ENCODE measurements around the gene HSD17B11.
"Not testable (repeated sequence)": the region's sequence is repeated elsewhere in the genome, so short reads cannot be mapped to it uniquely, and the experiment has no call there.

The HSD17B11 gene

DNA sequence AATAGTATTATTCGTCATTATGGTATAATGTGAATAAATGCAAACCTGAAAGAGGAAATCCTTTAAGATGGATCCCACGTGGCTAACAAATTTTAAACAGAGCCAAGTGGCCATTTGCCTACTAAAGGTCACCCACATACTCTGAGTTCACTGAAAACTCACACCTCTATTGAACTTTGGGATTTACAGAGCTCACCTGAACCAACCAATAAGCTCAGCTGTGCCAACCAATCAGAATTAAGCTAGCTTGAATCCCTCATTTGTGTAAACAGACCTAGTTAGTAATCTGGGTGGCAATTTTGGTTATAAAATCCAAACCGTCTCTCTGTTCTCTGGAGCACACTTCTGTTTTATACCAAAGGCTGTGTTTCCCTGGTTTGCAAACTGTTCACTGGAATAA is 26.0 kb upstream of the HSD17B11 start:
- TF ChIP-seq GATA1 (IDR thresholded peaks at IDR 0.05; ENCODE audit: low read depth, low read length) (no peak), POLR2A (IDR thresholded peaks at IDR 0.05; ENCODE audit: low read length) (no peak)
- no peak for DNase-seq

- DNase-seq = no peak
- TF ChIP-seq GATA1 (IDR thresholded peaks at IDR 0.05; ENCODE audit: low read depth, low read length) (no peak), POLR2A (IDR thresholded peaks at IDR 0.05; ENCODE audit: low read length) (no peak)
These were observed 23.8 kb upstream of the HSD17B11 start for GRCh38 chr4:87414816-87415215.

- no peak for TF ChIP-seq POLR2A (IDR thresholded peaks at IDR 0.05; ENCODE audit: low read length)
- no peak for TF ChIP-seq GATA1 (IDR thresholded peaks at IDR 0.05; ENCODE audit: low read depth, low read length)
- DNase-seq = no peak
These were observed 19.7 kb upstream of the HSD17B11 start for GRCh38 chr4:87410679-87411078.

DNA sequence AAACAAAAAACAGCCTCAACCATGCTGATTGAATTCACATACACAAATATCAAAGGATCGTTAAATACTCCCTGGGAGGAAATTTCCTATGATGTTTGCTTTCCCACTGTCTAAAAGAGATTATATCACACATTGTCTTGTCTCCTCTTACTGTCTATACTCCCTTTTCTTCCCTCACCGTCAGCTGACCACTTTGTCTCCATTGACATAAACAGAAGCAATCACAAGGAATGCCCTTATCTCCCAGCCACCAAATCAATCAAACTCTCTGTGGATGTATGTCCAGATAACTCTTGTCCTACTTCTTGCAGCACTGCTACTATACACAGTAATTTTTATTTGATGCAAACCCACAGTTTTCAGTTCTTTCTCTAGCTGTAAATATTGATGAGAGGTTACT is 19.2 kb upstream of the HSD17B11 start:
- no peak for DNase-seq
- no peak for TF ChIP-seq POLR2A (IDR thresholded peaks at IDR 0.05; ENCODE audit: low read length)

GRCh38 chr4:87409420-87409939 is 18.5 kb upstream of the HSD17B11 start:
- DNase-seq = peak in 1 of 2 experiments; percentile 16
- no peak for TF ChIP-seq POLR2A (IDR thresholded peaks at IDR 0.05; ENCODE audit: low read length)
- TF ChIP-seq GATA1 (IDR thresholded peaks at IDR 0.05; ENCODE audit: low read depth, low read length) = no peak

GRCh38 chr4:87406902-87407301 is 15.9 kb upstream of the HSD17B11 start:
- DNase-seq = not testable (repeated sequence)

DNA sequence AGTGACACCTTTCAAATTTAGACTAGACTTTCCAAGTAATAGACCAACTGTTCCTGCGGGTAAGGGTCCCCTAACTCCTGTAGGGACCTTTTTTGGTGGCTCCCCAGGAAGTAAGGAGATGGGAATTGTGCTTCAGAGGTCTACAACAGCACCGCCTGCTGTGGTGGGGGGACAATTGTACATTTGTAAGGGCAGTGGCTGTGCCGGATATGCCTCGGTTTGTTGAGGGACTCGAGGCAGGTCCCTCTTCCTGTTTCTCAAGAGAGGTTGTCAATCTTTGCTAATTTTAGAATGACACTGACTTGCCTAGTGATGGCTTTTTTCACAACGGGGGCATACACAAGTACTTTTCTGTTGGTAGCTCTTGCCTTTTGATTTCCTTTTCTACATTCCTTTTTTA is 15.5 kb upstream of the HSD17B11 start:
- DNase-seq = no peak
- TF ChIP-seq POLR2A (IDR thresholded peaks at IDR 0.05; ENCODE audit: low read length) (no peak), GATA1 (IDR thresholded peaks at IDR 0.05; ENCODE audit: low read depth, low read length) (no peak)

GRCh38 chr4:87405211-87405820 is 14.3 kb upstream of the HSD17B11 start:
- no peak for DNase-seq
- TF ChIP-seq POLR2A (IDR thresholded peaks at IDR 0.05; ENCODE audit: low read length) = no peak
- no peak for TF ChIP-seq GATA1 (IDR thresholded peaks at IDR 0.05; ENCODE audit: low read depth, low read length)

- DNase-seq = peak in 1 of 2 experiments; percentile 12
These were observed 12.7 kb upstream of the HSD17B11 start for GRCh38 chr4:87403732-87404131.

DNA sequence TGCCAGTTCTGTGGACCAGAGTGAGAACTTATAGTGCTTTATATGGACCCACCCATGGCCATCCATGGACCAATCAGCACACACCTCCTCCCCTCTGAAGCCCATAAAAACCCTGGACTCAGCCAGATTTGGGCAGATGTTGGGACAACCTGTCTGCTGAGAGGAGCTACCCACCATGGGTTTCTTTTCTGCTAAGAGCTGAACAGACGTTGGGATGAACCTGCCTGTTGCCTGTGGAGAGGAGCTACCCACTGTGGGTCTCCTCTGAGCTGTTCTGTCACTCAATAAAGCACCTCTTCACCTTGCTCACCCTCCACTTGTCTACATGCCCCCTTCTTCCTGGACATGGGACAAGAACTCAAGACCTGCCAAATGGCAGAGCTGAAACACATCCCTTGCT is 9.0 kb upstream of the HSD17B11 start:
- TF ChIP-seq POLR2A (IDR thresholded peaks at IDR 0.05; ENCODE audit: low read length) (no peak), GATA1 (IDR thresholded peaks at IDR 0.05; ENCODE audit: low read depth, low read length) (no peak)
- no peak for DNase-seq

DNA sequence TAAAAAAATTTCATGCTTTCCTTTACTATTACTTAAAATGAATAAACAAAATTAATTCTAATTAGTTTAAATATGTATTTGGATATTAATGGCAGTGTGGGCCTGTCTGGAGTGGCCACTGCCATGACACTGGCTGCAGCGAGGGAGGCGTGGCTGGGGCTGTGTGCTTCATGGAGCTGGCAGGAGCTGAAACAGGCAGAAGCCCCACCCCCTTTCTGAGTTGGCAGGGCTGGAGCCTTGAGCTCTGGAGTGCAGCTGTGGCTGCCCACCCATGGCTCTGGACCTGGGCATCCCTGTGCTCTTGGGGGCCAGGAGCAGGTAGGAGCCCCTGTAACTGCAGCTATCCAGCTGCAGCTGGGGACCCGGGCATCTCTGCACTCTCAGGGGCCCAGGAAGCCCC is 8.2 kb upstream of the HSD17B11 start:
- no peak for DNase-seq
- TF ChIP-seq GATA1 (IDR thresholded peaks at IDR 0.05; ENCODE audit: low read depth, low read length) (no peak), POLR2A (IDR thresholded peaks at IDR 0.05; ENCODE audit: low read length) (no peak)

- not testable (repeated sequence) for DNase-seq
These were observed 4.9 kb upstream of the HSD17B11 start for GRCh38 chr4:87395851-87396250.

DNA sequence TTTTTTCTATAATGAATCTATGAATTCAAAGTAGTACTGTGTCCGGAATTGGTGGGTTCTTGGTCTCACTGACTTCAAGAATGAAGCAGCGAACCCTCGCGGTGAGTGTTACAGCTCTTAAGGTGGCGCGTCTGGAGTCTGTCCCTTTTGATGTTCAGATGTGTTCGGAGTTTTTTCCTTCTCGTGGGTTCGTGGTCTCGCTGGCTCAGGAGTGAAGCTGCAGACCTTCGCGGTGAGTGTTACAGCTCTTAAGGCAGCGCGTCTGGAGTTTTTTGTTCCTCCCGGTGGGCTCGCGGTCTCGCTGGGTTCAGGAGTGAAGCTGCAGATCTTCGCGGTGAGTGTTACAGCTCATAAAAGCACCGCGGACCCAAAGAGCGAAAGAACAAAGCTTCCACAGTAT is 4.1 kb upstream of the HSD17B11 start:
- DNase-seq = not testable (repeated sequence)

DNA sequence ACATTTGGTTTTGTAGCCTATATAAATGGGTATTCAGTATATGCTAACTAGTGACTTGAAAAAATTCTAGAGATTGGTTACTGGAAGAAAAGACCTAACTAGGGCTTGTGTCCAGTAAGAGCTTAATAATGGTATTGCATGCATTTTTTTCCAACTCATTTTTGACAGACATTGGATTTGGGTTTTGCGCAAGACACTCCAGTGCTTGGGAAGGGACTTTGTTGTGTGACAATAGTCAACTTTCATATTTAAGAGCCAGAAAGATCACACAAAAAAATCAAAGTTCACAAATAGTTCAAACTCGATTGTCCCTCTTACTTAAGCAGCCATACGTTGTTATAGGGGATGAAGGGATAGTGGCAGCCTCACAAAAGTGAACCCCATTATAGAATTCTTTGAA is 1.2 kb upstream of the HSD17B11 start:
- no peak for TF ChIP-seq GATA1 (IDR thresholded peaks at IDR 0.05; ENCODE audit: low read depth, low read length)
- TF ChIP-seq POLR2A (IDR thresholded peaks at IDR 0.05; ENCODE audit: low read length) = no peak
- no peak for DNase-seq

DNA sequence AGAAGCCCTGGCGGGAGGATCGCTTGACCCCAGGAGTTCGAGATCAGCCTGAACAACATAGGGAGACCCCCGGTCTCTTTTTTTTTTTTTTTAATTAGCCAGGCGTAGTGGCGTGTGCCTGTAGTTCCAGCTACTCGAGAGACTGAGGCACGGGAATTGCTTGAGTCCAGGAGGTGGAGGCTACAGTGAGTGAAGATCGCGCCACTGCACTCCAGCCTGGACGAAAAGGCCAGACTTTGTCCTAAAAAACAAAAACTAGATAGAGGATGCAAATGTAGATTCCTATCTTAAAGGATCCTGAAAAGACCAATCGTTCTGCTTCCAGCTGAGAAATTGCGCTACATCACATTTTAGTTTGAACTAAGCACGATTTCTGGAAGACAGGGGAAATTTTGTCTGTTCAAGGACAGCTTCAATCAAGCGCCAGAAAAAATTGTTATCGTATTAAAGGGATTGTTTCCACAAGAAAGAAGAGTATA is 627 bp upstream of the HSD17B11 start:
- TF ChIP-seq POLR2A (IDR thresholded peaks at IDR 0.05; ENCODE audit: low read length) (no peak), GATA1 (IDR thresholded peaks at IDR 0.05; ENCODE audit: low read depth, low read length) (no peak)

DNA sequence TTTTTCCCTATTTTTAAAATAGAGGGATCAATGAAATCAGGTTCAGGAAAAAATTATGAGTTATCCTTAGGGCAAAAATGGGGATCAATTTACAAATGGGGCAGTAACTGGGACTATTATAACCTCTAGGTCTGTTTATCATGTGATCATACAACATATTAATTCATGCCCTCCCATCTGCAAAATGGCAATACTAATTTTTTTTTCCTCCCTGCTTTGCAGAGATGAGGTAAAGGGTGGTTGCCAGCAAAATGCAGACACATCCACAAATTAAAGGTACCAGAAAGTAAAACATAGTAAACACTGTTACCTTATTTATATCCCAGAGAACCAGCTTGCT is 467 bp downstream of the HSD17B11 start:
- peak in 1 of 2 experiments; percentile 55 for DNase-seq
- TF ChIP-seq GATA1 (IDR thresholded peaks at IDR 0.05; ENCODE audit: low read depth, low read length) (no peak), POLR2A (IDR thresholded peaks at IDR 0.05; ENCODE audit: low read length) (no peak)

More for the DNA sequence above, 627 bp upstream of the HSD17B11 start:
- no peak for DNase-seq

GRCh38 chr4:87390055-87390454 is 933 bp downstream of the HSD17B11 start:
- peak in 1 of 2 experiments; percentile 8 for DNase-seq

Measured in erythroblast (primary cell).